GM12872 (cell line): Measurements from ENCODE around the gene DNAJB13.

Experiments used
- TF ChIP-seq, protein P1 (sequence below): IDR thresholded peaks from 3 replicates; pipeline ENCODE4 v1.5.1; 2011; ENCODE audit warnings: low read depth, mild to moderate bottlenecking, low read length, moderate library complexity; ENCODE audit not compliant: insufficient read depth

The DNAJB13 gene

DNA sequence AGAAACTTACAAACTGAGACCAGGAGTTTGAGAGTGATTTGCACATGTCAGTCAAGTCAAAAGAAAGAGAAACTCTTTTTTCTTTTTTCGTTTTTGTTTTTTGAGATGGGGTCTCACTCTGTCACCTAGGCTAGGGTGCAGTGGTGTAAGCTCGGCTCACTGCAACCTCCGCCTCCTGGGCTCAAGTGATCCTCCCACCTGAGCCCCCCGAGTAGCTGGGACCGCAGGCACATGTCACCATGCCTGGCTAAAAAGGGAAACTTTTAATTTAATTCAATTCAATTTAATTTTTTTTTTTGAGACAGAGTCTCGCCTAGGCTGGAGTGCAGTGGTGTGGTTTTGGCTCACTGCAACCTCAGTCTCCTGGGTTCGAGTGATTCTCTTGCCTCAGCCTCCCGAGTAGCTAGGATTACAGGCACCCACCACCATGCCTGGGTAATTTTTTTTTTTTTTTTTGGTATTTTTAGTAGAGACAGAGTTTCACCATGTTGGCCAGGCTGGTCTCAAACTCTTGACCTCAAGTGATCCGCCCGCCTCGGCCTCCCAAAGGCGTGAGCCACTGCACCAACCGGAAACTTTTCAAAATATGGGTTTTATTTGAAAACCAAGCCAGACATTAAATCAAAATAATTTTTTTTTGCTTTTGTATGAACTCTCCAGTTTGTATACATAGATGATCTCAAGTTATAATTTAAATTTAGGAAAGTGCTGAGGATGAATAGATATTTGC, 48.2 kb downstream of the DNAJB13 start:
- TF ChIP-seq, protein P1, sequence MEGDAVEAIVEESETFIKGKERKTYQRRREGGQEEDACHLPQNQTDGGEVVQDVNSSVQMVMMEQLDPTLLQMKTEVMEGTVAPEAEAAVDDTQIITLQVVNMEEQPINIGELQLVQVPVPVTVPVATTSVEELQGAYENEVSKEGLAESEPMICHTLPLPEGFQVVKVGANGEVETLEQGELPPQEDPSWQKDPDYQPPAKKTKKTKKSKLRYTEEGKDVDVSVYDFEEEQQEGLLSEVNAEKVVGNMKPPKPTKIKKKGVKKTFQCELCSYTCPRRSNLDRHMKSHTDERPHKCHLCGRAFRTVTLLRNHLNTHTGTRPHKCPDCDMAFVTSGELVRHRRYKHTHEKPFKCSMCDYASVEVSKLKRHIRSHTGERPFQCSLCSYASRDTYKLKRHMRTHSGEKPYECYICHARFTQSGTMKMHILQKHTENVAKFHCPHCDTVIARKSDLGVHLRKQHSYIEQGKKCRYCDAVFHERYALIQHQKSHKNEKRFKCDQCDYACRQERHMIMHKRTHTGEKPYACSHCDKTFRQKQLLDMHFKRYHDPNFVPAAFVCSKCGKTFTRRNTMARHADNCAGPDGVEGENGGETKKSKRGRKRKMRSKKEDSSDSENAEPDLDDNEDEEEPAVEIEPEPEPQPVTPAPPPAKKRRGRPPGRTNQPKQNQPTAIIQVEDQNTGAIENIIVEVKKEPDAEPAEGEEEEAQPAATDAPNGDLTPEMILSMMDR = no peak

DNA sequence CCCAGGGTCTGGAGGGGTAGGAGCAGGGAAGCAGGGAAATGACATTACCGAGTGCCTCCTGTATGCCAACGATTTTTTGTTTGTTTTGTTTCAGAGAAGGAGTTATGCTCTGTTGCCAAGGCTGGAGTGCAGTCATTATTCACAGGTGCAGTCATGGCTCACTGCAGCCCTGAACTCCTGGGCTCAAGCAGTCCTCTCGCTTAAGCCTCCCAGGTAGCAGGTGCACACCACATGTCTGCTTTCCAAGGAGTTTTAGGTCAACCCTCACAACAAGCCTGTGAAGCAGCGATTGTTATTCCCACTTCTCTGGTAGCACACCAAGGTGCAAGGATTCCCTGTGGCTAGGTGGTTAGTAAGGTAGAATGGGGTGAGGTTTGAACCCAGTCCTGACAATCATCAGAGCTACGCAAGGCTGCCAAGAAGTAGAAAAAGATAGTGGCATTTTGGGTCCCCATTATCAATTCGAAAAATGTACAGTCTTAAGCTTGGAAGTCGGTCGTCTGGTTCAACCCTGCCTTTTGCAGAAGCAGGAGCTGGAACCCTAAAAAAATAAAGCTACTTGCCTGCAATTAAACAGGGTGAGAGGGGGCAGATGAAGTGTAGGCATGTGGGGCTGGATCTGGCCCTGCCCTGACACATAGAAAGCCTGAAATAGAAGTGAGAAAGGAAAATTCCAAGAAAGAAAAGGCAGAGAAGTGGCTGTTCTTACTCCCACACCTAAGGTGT, 48.9 kb downstream of the DNAJB13 start:
- TF ChIP-seq, protein P1 = no peak

- TF ChIP-seq, protein P1 = no peak
Observed at GRCh38 chr11:74000307-74001133, 49.7 kb downstream of the DNAJB13 start.

- TF ChIP-seq, protein P1 = no peak
Observed at GRCh38 chr11:74001822-74002286, 51.0 kb downstream of the DNAJB13 start.

- TF ChIP-seq, protein P1 = no peak
Observed at GRCh38 chr11:74002832-74003231, 52.0 kb downstream of the DNAJB13 start.

- TF ChIP-seq, protein P1 = no peak
Observed at GRCh38 chr11:74004046-74004695, 53.3 kb downstream of the DNAJB13 start.
